NOMO-1 treated with DMSO at 0.1 percent for 48 hours (cell line): ENCODE results near the gene UCKL1.
"Not testable (repeated sequence)": the region's sequence is repeated elsewhere in the genome, so short reads cannot be mapped to it uniquely, and the experiment has no call there.

Experiments
- DNase-seq: peaks from one replicate; lab custom pipeline; 2025; ENCODE audit not compliant: unreplicated experiment; lab: John Stamatoyannopoulos, UW

Gene UCKL1

DNA sequence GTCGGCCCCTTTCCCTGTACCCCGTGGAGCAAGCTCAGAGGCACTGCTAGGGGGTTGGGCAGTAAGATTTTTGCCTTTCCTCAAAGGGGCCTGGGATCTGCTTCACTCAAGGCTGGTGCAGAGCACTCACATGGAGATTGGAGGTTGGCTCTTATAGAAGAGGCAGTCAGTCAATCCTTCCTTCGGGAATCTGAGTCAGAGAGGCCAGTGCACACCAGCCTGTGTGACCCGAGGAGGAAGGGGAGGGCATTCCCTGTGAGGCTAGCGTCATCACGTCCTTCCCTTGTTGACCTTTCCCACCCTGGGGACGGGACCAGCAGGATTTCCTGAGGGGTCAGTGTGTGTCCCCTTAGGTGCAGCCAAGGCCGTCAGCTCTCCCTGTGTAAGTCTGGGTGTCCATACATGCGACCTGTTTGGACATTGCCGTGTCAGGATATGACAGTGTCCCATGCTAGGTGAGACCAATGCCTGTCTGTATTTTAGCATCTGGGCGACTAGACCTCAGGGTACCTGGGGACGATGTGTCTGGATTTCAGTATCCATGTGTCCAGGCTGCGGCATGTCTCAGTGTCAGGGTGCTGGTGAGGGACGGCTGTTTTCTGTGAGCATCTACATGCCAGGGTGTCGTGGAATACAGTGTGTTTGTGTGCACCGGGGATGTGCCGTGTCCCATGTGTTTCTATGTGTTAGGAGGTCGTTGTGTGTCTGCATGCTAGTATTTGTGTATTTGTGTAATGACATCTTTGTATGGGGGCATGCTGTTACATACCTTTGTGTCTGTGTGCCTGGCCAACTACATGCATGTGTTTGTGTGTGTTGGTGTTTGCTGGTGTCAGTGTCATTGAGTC lies 16.3 kb upstream of the UCKL1 start:
- DNase-seq = no peak

DNA sequence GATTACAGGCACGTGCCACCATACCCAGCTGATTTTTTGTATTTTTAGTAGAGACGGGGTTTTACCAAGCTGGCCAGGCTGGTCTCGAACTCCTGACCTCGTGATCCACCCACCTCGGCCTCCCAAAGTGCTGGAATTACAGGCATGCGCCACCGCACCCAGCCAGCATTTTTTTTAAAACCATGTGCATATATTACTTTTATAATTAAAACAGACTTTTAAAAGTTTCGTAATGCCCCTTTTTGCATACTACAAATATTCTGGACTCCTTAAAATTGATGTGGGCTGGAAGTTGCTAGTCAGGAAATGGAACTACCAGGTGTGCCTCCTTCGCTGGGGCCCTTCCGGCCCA lies 15.7 kb upstream of the UCKL1 start:
- not testable (repeated sequence) for DNase-seq

DNA sequence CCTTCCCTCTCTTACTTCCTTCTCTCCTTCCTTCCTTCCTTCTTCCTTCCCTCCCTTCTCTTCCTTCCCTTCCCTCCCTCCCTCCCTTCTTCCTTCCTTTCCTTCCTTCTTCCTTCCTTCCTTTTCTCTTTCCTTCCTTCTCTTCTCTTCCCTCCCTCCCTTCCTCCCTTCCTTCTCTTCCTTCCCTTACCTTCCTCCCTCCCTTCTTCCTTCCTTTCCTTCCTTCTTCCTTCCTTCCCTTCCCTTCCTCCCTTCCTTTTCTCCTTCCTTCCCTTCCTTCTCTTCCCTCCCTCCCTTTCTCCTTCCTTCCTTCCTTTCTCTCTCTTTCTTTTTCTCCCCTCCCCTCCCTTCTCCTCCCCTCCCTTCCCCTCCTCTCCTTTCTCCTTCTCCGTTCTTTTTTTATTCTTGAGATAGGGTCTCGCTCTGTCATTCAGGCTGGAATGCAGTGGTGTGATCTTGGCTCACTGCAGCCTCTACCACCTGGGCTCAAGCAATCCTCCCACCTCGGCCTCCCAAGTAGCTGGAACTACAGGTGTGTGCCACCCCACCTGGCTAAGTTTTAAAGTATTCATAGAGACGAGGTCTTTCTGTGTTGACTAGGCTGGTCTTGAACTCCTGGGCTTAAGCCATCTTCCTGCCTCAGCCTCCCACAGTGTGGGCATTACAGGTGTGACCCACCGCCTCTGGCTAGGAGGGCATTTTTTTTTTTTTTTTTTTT lies 14.7 kb upstream of the UCKL1 start:
- no peak for DNase-seq

DNA sequence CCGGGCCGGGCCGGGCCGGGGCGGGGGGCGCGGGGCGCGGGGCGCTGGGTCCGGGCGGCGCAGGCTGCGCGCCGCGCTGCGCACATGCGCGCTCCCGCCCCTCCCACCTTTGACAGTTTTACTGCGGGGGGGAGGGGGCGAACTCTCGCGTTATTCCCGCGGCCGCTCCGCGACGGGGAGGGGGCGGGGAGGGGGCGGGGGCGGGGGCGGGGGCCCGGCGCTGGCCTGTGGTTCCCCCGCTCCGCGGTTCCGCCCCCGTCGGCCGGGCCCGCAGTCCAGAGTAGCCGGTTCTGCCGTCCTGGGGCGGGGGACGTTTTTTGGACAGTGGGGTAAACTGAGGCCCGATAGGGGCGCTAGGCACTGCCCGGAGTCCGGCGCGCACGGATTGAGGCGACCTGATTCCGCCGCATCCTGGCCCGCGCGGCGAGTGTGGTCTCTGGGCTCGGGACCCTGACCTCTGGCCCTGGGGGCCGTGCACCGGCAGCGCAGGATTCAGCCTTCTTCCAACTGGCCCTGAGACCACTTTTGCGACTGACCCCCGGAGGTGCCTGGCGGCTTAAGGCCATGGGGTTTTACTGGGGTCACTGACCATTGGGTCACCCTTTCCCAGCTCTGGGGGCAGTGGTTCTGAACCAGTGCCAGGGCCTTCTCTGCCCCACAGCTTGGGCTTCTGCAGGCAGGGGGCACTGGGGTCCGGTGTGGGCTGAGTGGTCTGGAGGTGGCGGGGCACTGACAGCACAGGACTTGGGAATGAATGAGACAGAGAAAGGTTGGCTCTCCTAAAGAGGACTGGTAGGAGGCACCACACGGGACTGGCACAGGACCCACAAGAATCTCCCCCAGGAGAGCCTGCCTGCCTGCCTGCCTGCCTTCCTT lies 13.9 kb upstream of the UCKL1 start, which contains the start of gene ZNF512B:
Gene ZNF512B (minus strand): TSS at position 93 of the 876 bp plus-strand sequence. CDS start 1,980 bp downstream, outside the sequence.
- peak; percentile 10 for DNase-seq

DNA sequence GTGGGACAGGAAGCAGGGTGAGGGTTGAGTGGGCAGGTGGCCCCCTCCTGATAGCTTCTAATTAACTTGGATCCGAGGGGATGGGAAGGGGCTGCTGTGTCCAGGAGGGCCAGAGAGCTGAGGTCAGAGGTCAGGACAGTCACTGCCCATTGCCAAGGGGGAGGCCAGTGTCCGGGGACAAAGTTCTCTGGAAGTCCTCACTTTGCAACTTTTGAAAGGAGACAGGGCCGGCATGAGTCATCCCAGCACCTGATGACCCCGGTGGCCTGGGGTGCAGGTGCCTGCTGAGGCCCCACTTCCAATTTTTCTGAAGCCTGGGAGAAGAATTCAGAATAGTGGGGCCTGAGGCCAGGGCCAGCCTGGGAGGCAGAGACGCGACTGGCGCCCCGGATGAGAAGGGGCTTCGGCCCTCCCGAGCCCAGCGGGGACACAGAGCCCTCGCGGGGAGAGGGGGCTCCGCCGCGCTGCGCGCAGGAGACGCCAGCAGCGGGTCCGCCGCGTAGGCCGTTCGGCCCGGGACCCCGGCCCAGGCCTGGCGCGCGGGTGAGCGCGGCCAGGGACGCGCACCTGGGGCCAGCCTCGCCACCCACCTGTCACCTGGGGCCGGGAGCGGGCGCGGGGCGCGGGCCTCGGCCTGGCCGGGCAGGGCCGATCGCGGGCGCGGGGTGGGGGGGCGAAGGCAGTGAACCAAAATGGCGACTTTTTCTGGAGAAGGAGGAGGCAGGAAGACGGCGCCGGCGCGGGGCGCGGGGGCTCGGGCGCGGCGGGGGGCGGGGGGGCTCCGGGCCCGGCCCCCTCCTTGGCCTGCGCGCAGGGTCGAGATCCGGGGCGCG lies 12.9 kb upstream of the UCKL1 start:
- peak; percentile 23 for DNase-seq

DNA sequence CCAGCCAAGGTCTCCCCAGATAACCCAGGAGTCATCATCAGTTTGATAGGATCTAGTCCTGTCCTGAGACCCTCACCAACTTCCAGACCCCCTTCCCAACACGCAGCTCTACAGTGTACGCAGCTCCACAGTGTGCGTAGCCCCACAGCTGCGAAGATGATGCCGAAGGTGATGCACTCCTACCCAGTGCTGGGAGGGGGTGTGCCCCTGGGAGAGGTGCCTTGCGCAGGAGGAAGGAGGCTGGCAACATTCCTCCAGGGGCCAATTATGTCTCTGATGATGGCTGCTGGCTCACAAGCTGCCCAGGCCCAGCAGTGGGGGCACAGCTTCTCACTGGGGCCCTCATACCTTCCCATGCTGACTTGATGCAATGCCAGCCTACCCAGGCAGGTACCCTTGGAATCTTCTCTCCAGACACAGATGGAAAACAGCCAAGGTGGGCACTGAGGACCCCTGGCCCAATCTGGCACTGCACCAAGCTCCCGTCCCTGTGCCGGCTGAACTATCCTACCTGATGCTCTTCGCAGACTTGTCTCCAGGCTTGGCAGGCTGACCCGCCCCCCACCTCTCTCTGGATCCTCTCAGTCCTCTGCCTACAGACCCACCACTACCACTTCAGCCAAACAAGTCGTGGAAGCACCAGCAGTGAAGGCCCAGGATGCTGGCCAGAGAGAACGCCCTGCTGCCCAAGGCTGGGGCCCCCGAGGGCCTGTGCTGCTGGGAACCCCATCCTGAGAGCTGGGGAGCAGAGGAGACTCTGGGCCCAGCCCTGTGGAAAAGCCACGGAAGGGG lies 12.1 kb upstream of the UCKL1 start:
- no peak for DNase-seq

DNA sequence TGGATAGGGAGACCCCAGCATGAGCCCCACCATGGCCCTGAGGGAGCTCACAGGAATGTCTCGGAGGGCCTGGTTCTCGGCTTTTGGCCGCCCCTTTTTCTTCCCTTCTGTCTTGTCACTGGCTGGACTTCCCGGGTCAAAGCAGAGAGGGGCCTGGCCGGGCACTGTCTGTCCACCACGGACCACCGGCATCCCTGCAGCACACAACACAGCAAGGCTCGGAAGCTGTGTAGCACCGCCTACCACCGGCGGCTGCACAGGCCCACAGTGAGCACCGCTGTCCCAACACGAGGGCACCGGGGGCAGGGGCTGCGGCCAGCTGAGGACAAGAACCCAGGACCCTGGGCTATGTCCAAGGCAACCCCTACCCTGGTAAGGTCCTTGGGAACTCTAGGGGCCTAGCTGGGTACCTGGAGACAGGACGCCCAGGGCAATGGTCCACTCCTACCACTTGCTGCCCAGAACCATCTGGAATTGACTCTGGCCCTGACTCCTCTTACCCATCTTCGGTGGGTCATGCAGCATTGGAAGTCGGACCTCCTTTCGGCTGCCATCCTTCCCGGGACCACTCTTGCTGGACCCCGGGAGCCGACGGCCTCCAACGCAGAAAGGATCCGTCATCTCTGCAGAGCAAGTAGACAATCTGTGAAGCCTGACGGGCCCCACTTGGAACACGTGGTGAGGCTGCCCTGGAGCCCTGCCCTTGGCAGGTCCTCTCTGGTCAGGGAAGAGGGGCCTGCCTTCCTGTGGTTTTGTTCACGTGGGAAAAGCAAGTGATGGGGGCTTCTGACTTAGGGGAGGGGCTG lies 11.3 kb upstream of the UCKL1 start:
- DNase-seq = no peak

DNA sequence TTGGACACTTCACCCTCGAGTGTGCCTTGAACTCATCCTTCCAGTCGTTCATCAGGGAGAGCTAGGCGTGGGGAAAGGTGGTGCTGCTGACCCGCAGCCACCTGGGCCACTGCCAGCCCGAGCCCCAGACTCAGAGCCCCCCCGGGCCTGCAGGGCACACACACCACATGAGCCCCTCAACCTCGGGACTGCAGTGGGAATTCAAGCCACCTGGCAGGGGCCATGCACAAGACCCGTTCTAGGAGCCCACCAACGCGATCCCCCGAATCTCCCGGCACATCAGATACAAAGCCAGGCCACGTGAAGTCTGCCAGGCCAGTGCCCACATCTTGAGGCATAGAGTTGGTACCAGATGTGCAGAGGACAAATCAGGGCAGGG lies 10.7 kb upstream of the UCKL1 start:
- DNase-seq = no peak

DNA sequence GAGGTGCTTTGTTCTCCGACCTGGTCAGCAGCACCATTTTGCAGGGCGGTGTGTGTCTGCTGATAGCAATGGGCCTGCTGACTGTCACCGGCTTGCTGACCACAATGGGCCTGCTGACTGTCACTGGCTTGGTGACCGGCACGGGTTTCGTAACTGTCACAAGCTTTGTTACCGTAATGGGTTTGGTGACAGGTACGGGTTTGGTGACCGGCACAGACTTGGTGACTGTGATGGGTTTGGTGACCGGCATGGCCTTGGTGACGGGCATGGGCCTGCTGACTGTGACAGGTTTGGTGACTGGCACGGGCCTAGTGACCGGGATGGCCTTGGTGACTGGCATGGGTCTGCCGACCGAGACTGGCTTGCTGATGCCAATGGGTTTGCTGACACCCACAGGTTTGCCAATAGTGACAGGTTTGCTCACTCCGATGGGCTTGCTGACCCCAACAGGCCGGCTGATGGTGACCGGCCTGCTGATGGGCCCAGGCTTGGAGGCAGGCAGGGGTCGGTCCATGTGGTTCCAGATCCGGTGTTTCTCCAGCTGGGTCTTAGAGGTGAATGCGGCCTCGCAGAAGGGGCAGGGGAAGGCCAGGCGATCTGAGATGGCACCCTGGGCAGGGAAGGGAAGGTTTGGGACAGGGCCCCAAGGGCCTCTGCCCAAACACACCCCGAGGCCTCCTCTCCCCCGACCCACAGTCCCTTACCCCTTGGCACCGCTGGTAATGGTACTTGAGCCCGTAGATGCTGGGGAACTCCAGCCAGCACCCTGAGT lies 10.1 kb upstream of the UCKL1 start:
- DNase-seq = no peak

DNA sequence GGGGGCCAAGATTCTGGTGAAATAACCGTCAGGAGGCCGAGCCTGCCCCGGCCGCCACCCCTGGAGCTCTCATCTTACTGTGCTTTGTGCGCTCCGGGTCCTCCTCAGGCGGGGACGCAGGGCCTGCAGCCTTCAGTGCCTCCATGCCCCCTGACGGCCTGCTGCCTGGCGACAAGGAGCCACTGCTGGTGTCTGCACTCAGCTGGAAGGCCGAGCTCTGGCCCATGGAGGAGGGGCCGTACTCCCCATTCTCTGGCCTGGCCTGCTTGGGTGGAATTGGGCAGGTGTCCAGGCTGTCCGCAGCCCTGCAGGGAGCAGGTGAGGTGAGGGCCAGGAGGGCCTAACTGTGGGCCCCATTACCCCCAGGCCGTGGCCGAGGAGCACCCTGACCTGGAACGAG lies 8.2 kb upstream of the UCKL1 start:
- no peak for DNase-seq

DNA sequence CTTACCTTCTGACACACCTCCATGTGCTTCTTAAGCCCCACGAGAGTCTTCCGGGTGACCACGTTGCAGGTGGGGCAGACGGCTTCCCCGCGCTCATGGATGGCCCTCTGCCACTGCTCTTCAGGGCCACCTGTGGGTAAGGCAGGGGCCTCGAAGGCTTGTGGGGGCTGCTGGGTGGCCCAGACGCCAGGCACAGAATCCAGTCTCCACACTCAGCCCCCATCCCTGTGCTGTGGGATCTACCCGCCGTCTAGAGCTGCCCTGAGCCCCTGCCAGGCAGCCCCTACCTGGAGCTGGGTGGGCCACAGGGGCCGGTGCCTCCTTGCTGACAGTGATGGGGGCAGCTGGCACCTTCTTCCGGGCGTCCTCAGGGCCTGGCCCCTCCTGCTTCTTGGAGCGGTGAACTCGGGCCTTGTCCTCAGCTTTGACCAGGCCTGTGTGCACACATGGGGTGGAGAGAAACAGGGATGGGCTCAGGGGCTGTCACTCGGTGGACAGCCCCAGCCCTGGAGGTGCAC lies 7.6 kb upstream of the UCKL1 start:
- DNase-seq = no peak

DNA sequence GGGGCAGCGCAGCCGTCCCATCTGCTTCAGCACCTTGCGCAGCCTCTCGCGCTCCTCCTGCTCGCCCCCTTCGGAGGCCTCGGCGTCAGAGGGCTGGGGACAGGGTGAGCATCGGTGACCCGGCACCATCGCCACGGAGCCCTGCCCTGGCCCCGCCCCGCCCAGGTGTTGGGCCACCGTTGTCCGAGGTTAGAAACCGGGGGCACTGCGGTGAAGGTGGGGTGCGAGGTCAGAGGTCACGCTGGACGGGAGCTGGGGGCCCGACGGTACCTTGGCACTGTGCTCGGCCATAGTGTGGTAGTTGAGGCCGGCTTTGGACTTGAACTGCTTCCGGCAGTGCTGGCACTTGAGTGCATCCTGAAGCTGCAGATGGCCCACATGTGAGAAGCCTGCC lies 7.1 kb upstream of the UCKL1 start:
- no peak for DNase-seq

DNA sequence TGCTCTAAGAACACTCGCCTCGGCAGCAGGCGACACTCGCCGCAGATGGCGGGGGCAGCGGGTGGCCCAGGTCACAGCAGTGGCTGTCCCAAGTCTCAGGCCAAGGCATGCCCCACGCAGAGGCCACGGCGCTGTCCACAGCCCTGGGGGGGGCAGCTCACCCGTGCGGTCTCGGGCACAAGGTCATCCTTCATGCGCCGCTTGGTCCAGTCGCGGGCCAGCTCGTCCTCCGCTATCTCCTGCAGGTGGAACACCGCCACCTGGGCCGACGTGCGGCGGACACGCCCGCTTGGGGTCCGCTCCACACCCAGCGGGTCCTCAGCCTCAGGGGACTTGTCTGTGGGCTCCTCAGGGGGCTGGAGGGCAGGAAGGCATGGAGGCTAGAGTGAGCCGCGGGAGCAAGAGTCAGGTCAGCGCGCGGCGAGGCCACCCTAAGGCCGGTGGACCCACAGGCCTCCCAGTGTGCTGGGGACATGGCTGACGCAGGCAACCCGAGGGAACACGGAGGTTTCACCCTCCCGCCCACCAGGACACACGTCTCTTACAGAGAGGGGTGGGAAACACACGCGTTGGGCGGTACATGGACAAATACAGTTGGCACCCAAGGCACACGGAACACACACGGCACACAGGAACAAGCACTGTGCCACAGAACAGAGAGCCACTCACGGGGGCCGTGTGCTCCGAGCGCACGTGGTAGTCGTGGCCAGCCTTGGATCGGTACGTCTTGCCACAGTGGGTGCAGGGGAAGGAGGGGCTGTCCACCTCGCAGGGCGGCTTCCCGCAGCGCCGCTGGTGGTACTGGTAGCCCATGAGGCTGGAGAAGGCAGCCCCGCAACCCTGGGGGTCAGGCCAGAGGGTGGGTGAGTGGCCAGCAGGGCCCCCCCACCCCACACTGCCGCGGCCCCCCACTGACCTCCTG lies 6.5 kb upstream of the UCKL1 start:
- DNase-seq = no peak

DNA sequence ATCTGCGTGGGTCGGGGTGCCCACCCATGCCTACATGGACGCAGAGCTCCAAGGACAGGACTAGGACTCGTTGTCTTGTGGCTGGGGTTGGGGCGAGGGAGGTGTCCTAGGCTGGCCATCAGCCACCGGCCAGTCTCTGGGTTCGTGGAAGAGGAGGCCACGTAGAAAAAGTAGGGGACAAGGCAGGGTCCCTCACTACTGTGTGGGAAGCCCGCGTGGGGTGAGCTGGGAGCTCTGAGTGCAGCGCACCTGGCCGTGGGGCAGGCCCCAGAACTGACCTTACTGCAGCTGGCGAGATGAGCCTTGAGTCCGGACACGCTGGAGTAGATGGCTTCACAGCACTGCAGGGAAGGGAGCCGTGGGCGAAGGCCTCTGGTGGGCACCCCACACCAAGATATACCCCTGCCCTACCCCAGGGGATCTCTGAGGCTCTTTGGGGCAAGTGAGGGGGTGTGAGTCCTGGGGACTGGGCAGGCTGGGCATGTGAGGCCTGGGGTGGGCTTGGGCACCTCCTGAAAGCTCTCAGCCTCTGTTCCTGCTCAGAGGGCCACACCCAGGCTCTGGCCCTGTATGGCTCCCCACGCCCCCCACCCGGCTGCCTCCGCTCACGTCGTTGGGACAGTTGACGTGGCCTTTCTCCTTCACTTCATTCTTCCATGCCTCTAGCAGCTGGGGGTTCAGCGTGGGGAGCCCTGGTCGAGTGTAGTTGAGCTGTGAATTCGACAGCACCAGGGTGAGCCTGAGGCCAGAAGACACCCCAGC lies 5.6 kb upstream of the UCKL1 start:
- DNase-seq = no peak

DNA sequence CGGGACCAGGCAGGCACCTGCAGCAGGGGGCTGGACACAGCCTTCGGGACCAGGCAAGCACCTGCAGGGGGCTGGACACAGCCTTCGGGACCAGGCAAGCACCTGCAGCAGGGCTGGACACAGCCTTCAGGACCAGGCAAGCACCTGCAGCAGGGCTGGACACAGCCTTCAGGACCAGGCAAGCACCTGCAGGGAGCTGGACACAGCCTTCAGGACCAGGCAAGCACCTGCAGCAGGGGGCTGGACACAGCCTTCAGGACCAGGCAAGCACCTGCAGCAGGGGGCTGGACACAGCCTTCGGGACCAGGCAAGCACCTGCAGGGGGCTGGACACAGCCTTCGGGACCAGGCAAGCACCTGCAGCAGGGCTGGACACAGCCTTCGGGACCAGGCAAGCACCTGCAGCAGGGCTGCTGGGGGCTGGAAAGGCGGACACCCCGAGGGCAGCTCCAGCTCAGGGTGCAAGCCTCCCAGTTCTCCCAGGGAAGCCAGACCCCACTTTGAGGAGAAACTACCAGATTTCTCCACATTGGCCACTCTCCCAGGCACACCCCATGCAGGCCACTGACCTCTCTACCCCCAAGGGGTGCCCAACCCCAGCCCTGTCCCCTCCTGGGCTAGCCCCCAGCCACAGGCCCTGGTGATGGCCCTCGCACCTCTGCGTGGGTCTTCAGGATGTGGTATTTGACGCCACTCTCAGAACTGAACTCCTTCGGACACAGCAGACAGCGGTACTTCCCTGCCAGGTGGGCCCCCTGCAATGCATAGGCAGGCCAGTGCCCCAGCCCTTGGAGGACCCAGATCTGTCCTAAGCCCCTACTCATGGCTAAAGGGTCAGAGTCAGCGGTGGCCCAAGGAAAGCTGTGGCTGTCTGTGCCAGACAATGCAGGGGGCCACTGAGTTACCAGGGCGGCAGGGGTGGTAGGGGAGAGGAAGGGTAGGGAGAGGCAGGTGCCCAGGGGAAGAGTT lies 4.7 kb upstream of the UCKL1 start:
- DNase-seq = not testable (repeated sequence)
